Esophagus muscularis mucosa (tissue), 4 donors: Measurements from ENCODE around the gene PAQR7. TPM values are rescaled to one million over a fixed set of nuclear protein-coding genes. Genes with fewer than 3 reads are reported as not detected.

Experiments used
- DNase-seq: peaks from one replicate; pipeline ENCODE4 v3.0.0-alpha.2; 2017; ENCODE audit errors: extremely low spot score
- H3K27ac ChIP-seq, 4 donors: fragments of 200-600 bp; sonication (generic); replicated peaks in 1 of 4; 1 replicate in 3 of 4; 2 replicates in 1 of 4; pipeline ENCODE4 v1.5.1; 2016 to 2019; ENCODE audit warnings: mild to moderate bottlenecking in 1 of 4
- H3K27me3 ChIP-seq, 4 donors: fragments of 200-600 bp; sonication (generic); one replicate each; pipeline versions ENCODE4 v1.5.1 to v1.6.0; 2016 to 2019
- H3K36me3 ChIP-seq, 4 donors: fragments of 200-600 bp; sonication (generic); one replicate each; pipeline ENCODE4 v1.5.1; 2016 to 2019
- H3K4me1 ChIP-seq, 4 donors: fragments of 200-600 bp; sonication (generic); one replicate each; pipeline ENCODE4 v1.5.1; 2016 to 2019
- H3K4me3 ChIP-seq, 4 donors: fragments of 200-600 bp; sonication (generic); 1 replicate in 2 of 4; 2 replicates in 2 of 4; pipeline ENCODE4 v1.5.1; 2016 to 2019; ENCODE audit warnings: mild to moderate bottlenecking in 4 of 4, moderate library complexity in 1 of 4
- H3K9me3 ChIP-seq, 4 donors: fragments of 200-600 bp; sonication (generic); 1 replicate in 3 of 4; 2 replicates in 1 of 4; pipeline ENCODE4 v1.5.1; 2016 to 2019
- CTCF ChIP-seq, 3 experiments: fragments of 200-600 bp in 2 of 3; fragments of 450-650 bp in 1 of 3; sonication (generic) in 2 of 3; IDR thresholded peaks; one replicate each; pipeline ENCODE4 v1.5.1; 2017 to 2019; ENCODE audit warnings: antibody characterized with exemption in 3 of 3, mild to moderate bottlenecking in 2 of 3, moderate library complexity in 1 of 3
- EP300 ChIP-seq: sonication (generic); formaldehyde crosslinking; IDR thresholded peaks from one replicate; pipeline ENCODE4 v1.6.1; 2017; ENCODE audit warnings: antibody characterized with exemption
- POLR2A ChIP-seq: fragments of 450-650 bp; IDR thresholded peaks from one replicate; pipeline ENCODE4 v1.6.1; 2017; ENCODE audit warnings: antibody characterized with exemption, moderate library complexity, mild to moderate bottlenecking, low read depth
- POLR2AphosphoS5 ChIP-seq, 2 donors: sonication (generic); formaldehyde crosslinking; IDR thresholded peaks; one replicate each; pipeline ENCODE4 v1.6.1; 2017; ENCODE audit warnings: antibody characterized with exemption in 2 of 2
- WGBS: methylation state at CpG from one replicate; pipeline ENCODE4 v1.1.5; 2018; 5-methylcytosine and 5-hydroxymethylcytosine counted together
- intact Hi-C: fragments of 100-400 bp; cut with DNase I; formaldehyde crosslinking; loops from one replicate; pipeline ENCODE4 v1.15.1; 2023
- total RNA-seq, 4 donors: library from RNA; depleted of rRNA; stranded (reverse); fragments of >200 nt; gene quantifications; one replicate each; pipeline versions ENCODE4 v1.1.0 to v1.2.1, GENCODE V29; 2016

Gene PAQR7
- total RNA-seq, 4 donors from 2014 or later: 4.6 to 9.3 (median 8.0) TPM

- H3K9me3 ChIP-seq: no peaks in the 10 kb centered on the region
- no peak for TF ChIP-seq POLR2AphosphoS5 (IDR thresholded peaks at IDR 0.05)
- no peak for TF ChIP-seq POLR2A
- TF ChIP-seq CTCF (IDR thresholded peaks at IDR 0.05): no peak
- no peak for TF ChIP-seq EP300
- peaks cover 0 to 42% (median 17%) of the 10 kb centered on the region in 4 donors for H3K36me3 ChIP-seq
- intact Hi-C loops: loop anchor here (5.0 kb wide), 1 partner anchor 76 kb away; no protein-coding TSS in a partner anchor
- 86% methylated on average over 11 of the region's 11 CpGs for WGBS
- H3K4me3 ChIP-seq: no peak overlapping the region
- peaks cover 10 to 17% (median 14%) of the 10 kb centered on the region in 4 donors for H3K4me1 ChIP-seq
- no peaks in the 10 kb centered on the region for H3K27me3 ChIP-seq
- H3K27ac ChIP-seq: no peak overlapping the region
- no peak for DNase-seq
Measured at GRCh38 chr1:25898223-25899015, 22.9 kb upstream of the PAQR7 start.

- Histone ChIP-seq H3K9me3 (no peaks in the 10 kb centered on the region), H3K36me3 (peaks cover 0 to 42% (median 17%) of the 10 kb centered on the region in 4 donors), H3K4me3 (no peak overlapping the region), H3K27me3 (no peaks in the 10 kb centered on the region), H3K27ac (no peak overlapping the region), H3K4me1 (peaks cover 10 to 23% (median 21%) of the 10 kb centered on the region in 4 donors)
- TF ChIP-seq EP300: no peak
- TF ChIP-seq POLR2AphosphoS5 (IDR thresholded peaks at IDR 0.05): no peak
- no peak for TF ChIP-seq POLR2A
- TF ChIP-seq CTCF (IDR thresholded peaks at IDR 0.05): no peak
- no peak for DNase-seq
- intact Hi-C loops: loop anchor here (5.0 kb wide), 1 partner anchor 75 kb away; no protein-coding TSS in a partner anchor
- 67% methylated on average over 5 of the region's 5 CpGs for WGBS
Measured at GRCh38 chr1:25897754-25898153, 22.2 kb upstream of the PAQR7 start.

- Histone ChIP-seq H3K4me1 (peaks cover 10 to 37% (median 34%) of the 10 kb centered on the region in 4 donors), H3K36me3 (peaks cover 0 to 28% (median 11%) of the 10 kb centered on the region in 4 donors), H3K4me3 (no peak overlapping the region), H3K27me3 (no peaks in the 10 kb centered on the region), H3K27ac (no peak overlapping the region), H3K9me3 (no peaks in the 10 kb centered on the region)
- intact Hi-C loops: loop anchor here (5.0 kb wide), 1 partner anchor 74 kb away; no protein-coding TSS in a partner anchor
- WGBS: 73% methylated on average over 1 of the region's 1 CpG
- TF ChIP-seq POLR2A (no peak), POLR2AphosphoS5 (IDR thresholded peaks at IDR 0.05) (no peak), CTCF (IDR thresholded peaks at IDR 0.05) (no peak), EP300 (no peak)
- DNase-seq: no peak
Measured at GRCh38 chr1:25896266-25896665, 20.8 kb upstream of the PAQR7 start.

- Histone ChIP-seq H3K9me3 (no peaks in the 10 kb centered on the region), H3K27ac (peak overlapping the region in 2 of 4 donors; percentile 22 to 60), H3K27me3 (no peaks in the 10 kb centered on the region), H3K36me3 (peaks cover 0 to 20% (median 7%) of the 10 kb centered on the region in 4 donors), H3K4me3 (peak overlapping the region in 2 of 4 donors; percentile 9 to 17), H3K4me1 (peaks cover 10 to 39% (median 37%) of the 10 kb centered on the region in 4 donors)
- intact Hi-C loops: loop anchor here (2.0 to 5.0 kb wide), 2 partner anchors 73 to 103 kb away; partner anchors contain the start of gene PAFAH2
- DNase-seq: peak; percentile 95
- TF ChIP-seq POLR2A: no peak
- peak; percentile 98 to 99 (median 99) for TF ChIP-seq CTCF (IDR thresholded peaks at IDR 0.05)
- TF ChIP-seq POLR2AphosphoS5 (IDR thresholded peaks at IDR 0.05): peak; percentile 31 to 83
- WGBS: 10% methylated on average over 12 of the region's 12 CpGs
Measured at GRCh38 chr1:25895365-25895990, 20.0 kb upstream of the PAQR7 start.
